Keratinocyte (primary cell): ENCODE results near the gene MED25. TPM values are rescaled to one million over a fixed set of nuclear protein-coding genes. Genes with fewer than 3 reads are reported as not detected.

Source experiments
- DNase-seq: peaks from one replicate; pipeline ENCODE4 v3.0.0-alpha.2; 2011; ENCODE audit warnings: low read depth, missing footprints, low spot score
- FAIRE-seq: peaks from 2 replicates; lab custom pipeline; 2011; peaks lifted over from hg19 to GRCh38; lab: Jason Lieb, UNC
- H2AFZ ChIP-seq: 2 replicates; pipeline ENCODE4 v1.6.0; 2012; ENCODE audit warnings: low read length, control low read depth, inconsistent platforms; ENCODE audit not compliant: control insufficient read depth
- H3K27ac ChIP-seq: 2 replicates; pipeline ENCODE4 v1.5.1; 2011; ENCODE audit warnings: low read length; ENCODE audit not compliant: control insufficient read depth, insufficient read depth
- H3K27me3 ChIP-seq: 3 replicates; pipeline ENCODE4 v1.6.0; 2011; ENCODE audit warnings: low read length; ENCODE audit not compliant: control insufficient read depth, insufficient read depth; ENCODE audit errors: extremely low read depth
- H3K36me3 ChIP-seq, 2 experiments: 2 replicates in 1 of 2; 3 replicates in 1 of 2; pipeline ENCODE4 v1.5.1; 2011; ENCODE audit warnings: low read length in 2 of 2, mild to moderate bottlenecking in 1 of 2; ENCODE audit not compliant: control insufficient read depth in 2 of 2, insufficient read depth in 2 of 2; ENCODE audit errors: extremely low read depth in 1 of 2
- H3K4me1 ChIP-seq: 3 replicates; pipeline ENCODE4 v1.5.1; 2011; ENCODE audit warnings: low read length; ENCODE audit not compliant: control insufficient read depth, insufficient read depth; ENCODE audit errors: extremely low read depth
- H3K4me2 ChIP-seq: 3 replicates; pipeline ENCODE4 v1.6.0; 2011; ENCODE audit warnings: low read depth, low read length; ENCODE audit not compliant: control insufficient read depth, insufficient read depth; ENCODE audit errors: extremely low read depth
- H3K4me3 ChIP-seq, 3 experiments: fragments of 200-600 bp in 1 of 3; sonication (generic) in 1 of 3; 2 replicates in 2 of 3; 3 replicates in 1 of 3; pipeline ENCODE4 v1.5.1; 2011 to 2016; ENCODE audit warnings: low read length in 3 of 3, mild to moderate bottlenecking in 3 of 3, control low read depth in 2 of 3, inconsistent platforms in 1 of 3, low read depth in 1 of 3, mixed read lengths in 1 of 3, mixed run types in 1 of 3, moderate library complexity in 1 of 3; ENCODE audit not compliant: control insufficient read depth in 2 of 3, insufficient read depth in 2 of 3; ENCODE audit errors: extremely low read depth in 1 of 3
- H3K79me2 ChIP-seq: 2 replicates; pipeline ENCODE4 v1.6.0; 2012; ENCODE audit warnings: low read length; ENCODE audit not compliant: control insufficient read depth, insufficient read depth
- H3K9ac ChIP-seq: 3 replicates; pipeline ENCODE4 v1.6.0; 2011; ENCODE audit warnings: low read length; ENCODE audit not compliant: control insufficient read depth, insufficient read depth; ENCODE audit errors: extremely low read depth
- H3K9me1 ChIP-seq: 3 replicates; pipeline ENCODE4 v1.6.0; 2011; ENCODE audit warnings: low read length; ENCODE audit not compliant: control insufficient read depth, insufficient read depth; ENCODE audit errors: extremely low read depth
- H3K9me3 ChIP-seq: 2 replicates; pipeline ENCODE4 v1.5.1; 2012; ENCODE audit warnings: low read depth, low read length; ENCODE audit not compliant: control insufficient read depth
- H4K20me1 ChIP-seq: 3 replicates; pipeline ENCODE4 v1.6.0; 2011; ENCODE audit warnings: low read length; ENCODE audit not compliant: control insufficient read depth, insufficient read depth; ENCODE audit errors: extremely low read depth
- CTCF ChIP-seq, 3 experiments: IDR thresholded peaks in 1 of 3; conservative IDR thresholded peaks in 1 of 3; optimal IDR thresholded peaks in 1 of 3; 2 replicates in 2 of 3; 3 replicates in 1 of 3; pipeline versions ENCODE3 to v1.5.1; 2011; ENCODE audit warnings: low read length in 3 of 3, mild to moderate bottlenecking in 3 of 3, moderate library complexity in 2 of 3, control low read depth in 1 of 3, inconsistent platforms in 1 of 3; ENCODE audit not compliant: insufficient read depth in 2 of 3; ENCODE audit errors: extremely low read depth in 1 of 3
- EZH2 ChIP-seq: IDR thresholded peaks from one replicate; pipeline ENCODE4 v1.6.1; 2012; ENCODE audit warnings: inconsistent platforms, mild to moderate bottlenecking, low read length, moderate library complexity
- dilution Hi-C: fragments of 300-500 bp; cut with MboI; formaldehyde crosslinking; loops from one replicate; pipeline ENCODE4 v1.7.0; 2020; ENCODE audit warnings: low sequenced_read_pairs; ENCODE audit not compliant: extremely low pct_ligation_motif_present
- polyA plus RNA-seq, 5 experiments: library from polyadenylated mRNA; depleted of rRNA in 3 of 5; stranded (reverse) in 3 of 5; stranded (forward) in 1 of 5; unstranded in 1 of 5; fragments of >200 nt; gene quantifications; 1 replicate in 1 of 5; 2 replicates in 3 of 5; 3 replicates in 1 of 5; pipeline versions ENCODE4 v1.2.1 to v1.2.3, GENCODE V29; 2011 to 2012; ENCODE audit warnings: missing spikeins in 2 of 5, low read depth in 1 of 5, low replicate concordance in 1 of 5

The MED25 gene
- polyA plus RNA-seq, 1 donor (not counting 4 experiments of a cell fraction or from before 2014, with no cell fraction given), result 12.5 TPM

GRCh38 chr19:49798574-49798973 is 19.5 kb upstream of the MED25 start:
- Histone ChIP-seq H2AFZ (no peak overlapping the region), H3K9me1 (no peaks in the 10 kb centered on the region), H4K20me1 (no peaks in the 10 kb centered on the region), H3K27me3 (no peaks in the 10 kb centered on the region), H3K27ac (no peak overlapping the region), H3K79me2 (no peaks in the 10 kb centered on the region), H3K9me3 (no peaks in the 10 kb centered on the region), H3K36me3 (peaks cover 46 to 48% of the 10 kb centered on the region in 2 experiments), H3K4me1 (no peaks in the 10 kb centered on the region), H3K4me2 (no peak overlapping the region), H3K9ac (no peak overlapping the region), H3K4me3 (no peak overlapping the region)
- FAIRE-seq, result no peak
- no peak for TF ChIP-seq EZH2
- TF ChIP-seq CTCF (optimal IDR thresholded peaks at IDR 0.05 in 1 of 3, IDR thresholded peaks at IDR 0.05 in 1 of 3, conservative IDR thresholded peaks at IDR 0.05 in 1 of 3; ENCODE audit: extremely low read depth in 1 of 3, insufficient read depth in 2 of 3, low read length in 3 of 3), result no peak
- no peak for DNase-seq
- dilution Hi-C loops, result no loop called here

GRCh38 chr19:49799271-49799797 is 18.8 kb upstream of the MED25 start:
- no peaks in the 10 kb centered on the region for H3K4me1 ChIP-seq
- peaks cover 44 to 48% of the 10 kb centered on the region in 2 experiments for H3K36me3 ChIP-seq
- no peaks in the 10 kb centered on the region for H3K27me3 ChIP-seq
- H3K9ac ChIP-seq, result no peak overlapping the region
- dilution Hi-C loops, result no loop called here
- TF ChIP-seq CTCF (optimal IDR thresholded peaks at IDR 0.05 in 1 of 3, IDR thresholded peaks at IDR 0.05 in 1 of 3, conservative IDR thresholded peaks at IDR 0.05 in 1 of 3; ENCODE audit: extremely low read depth in 1 of 3, insufficient read depth in 2 of 3, low read length in 3 of 3), result no peak
- TF ChIP-seq EZH2, result no peak
- no peaks in the 10 kb centered on the region for H3K79me2 ChIP-seq
- H4K20me1 ChIP-seq, result no peaks in the 10 kb centered on the region
- FAIRE-seq (no peak), DNase-seq (no peak)
- H3K4me3 ChIP-seq, result no peak overlapping the region
- no peak overlapping the region for H3K4me2 ChIP-seq
- H2AFZ ChIP-seq, result no peak overlapping the region
- H3K9me1 ChIP-seq, result no peaks in the 10 kb centered on the region
- H3K9me3 ChIP-seq, result no peaks in the 10 kb centered on the region
- H3K27ac ChIP-seq, result no peak overlapping the region
